HepG2 (cell line): ENCODE measurements around the gene SLC22A23. TPM values are rescaled to one million over a fixed set of nuclear protein-coding genes. Genes with fewer than 3 reads are reported as not detected.

Source experiments
- ATAC-seq: fragments of 200-7000 bp; cut with Tn5 transposase; 3 replicates; pipeline ENCODE4 v1.9.1; 2020; ENCODE audit warnings: mild to moderate bottlenecking, moderate library complexity
- BruUV-seq: library from RNA; stranded (reverse); fragments of 400-500 nt; replicated peaks from 2 replicates; lab custom pipeline; 2021; lab: Mats Ljungman, UMichigan
- CTCF ChIA-PET: fragments of 300-600 bp; formaldehyde crosslinking; extraction: SDS; loops from one replicate; lab custom pipeline; 2021; ENCODE audit warnings: low total read pairs, inconsistent platforms, low intra/inter-chr PET ratio; lab: Yijun Ruan, JAX
- POLR2A ChIA-PET: fragments of 350-600 bp; sonication (Branson Sonifier 250); formaldehyde crosslinking; loops from one replicate; lab custom pipeline; 2020; ENCODE audit warnings: antibody characterized with exemption, inconsistent platforms; lab: Yijun Ruan, JAX
- DNase-seq: peaks from one replicate; pipeline ENCODE4 v3.0.0-alpha.2; 2015; ENCODE audit warnings: low spot score
- FAIRE-seq: peaks from 3 replicates; lab custom pipeline; 2011; peaks lifted over from hg19 to GRCh38; lab: Jason Lieb, UNC
- H2AFZ ChIP-seq: one replicate; pipeline ENCODE4 v1.6.1; 2011; ENCODE audit warnings: low read length, inconsistent platforms
- H3K27ac ChIP-seq: fragments of 300-600 bp; 3 replicates; pipeline ENCODE4 v1.8.0; 2011; ENCODE audit warnings: mixed run types, mild to moderate bottlenecking, mixed read lengths, low read length, inconsistent platforms; ENCODE audit not compliant: insufficient read depth; ENCODE audit errors: extremely low read length
- H3K27me3 ChIP-seq, 2 experiments: fragments of 200-600 bp in 1 of 2; 2 replicates in 1 of 2; 3 replicates in 1 of 2; pipeline versions ENCODE4 v1.6.0 to v1.8.0; 2011; ENCODE audit warnings: low read length in 2 of 2, mild to moderate bottlenecking in 2 of 2, moderate library complexity in 2 of 2, inconsistent platforms in 1 of 2; ENCODE audit not compliant: insufficient read depth in 2 of 2, control insufficient read depth in 1 of 2
- H3K36me3 ChIP-seq, 2 experiments: fragments of 200-600 bp in 1 of 2; replicated peaks in 1 of 2; 2 replicates in 1 of 2; 3 replicates in 1 of 2; pipeline versions ENCODE4 v1.5.1 to v1.8.0; 2011; ENCODE audit warnings: low read length in 2 of 2, inconsistent platforms in 1 of 2; ENCODE audit not compliant: insufficient read depth in 2 of 2, control insufficient read depth in 1 of 2
- H3K4me1 ChIP-seq: 2 replicates; pipeline ENCODE4 v1.5.1; 2012; ENCODE audit warnings: low read length, inconsistent platforms; ENCODE audit not compliant: insufficient read depth
- H3K4me2 ChIP-seq: 2 replicates; pipeline ENCODE4 v1.6.0; 2011; ENCODE audit warnings: low read depth, low read length, inconsistent platforms
- H3K4me3 ChIP-seq, 3 experiments: fragments of 200-600 bp in 1 of 3; sonication (generic), shearing (Covaris generic) in 1 of 3; replicated peaks in 1 of 3; 2 replicates each; pipeline ENCODE4 v1.5.1; 2011 to 2016; ENCODE audit warnings: low read length in 3 of 3, inconsistent platforms in 2 of 3, low read depth in 2 of 3, mild to moderate bottlenecking in 2 of 3, control low read depth in 1 of 3, mixed read lengths in 1 of 3; ENCODE audit not compliant: insufficient read depth in 1 of 3
- H3K79me2 ChIP-seq: one replicate; pipeline ENCODE4 v1.6.1; 2011; ENCODE audit warnings: low read length, inconsistent platforms; ENCODE audit not compliant: insufficient read depth
- H3K9ac ChIP-seq: 2 replicates; pipeline ENCODE4 v1.6.0; 2011; ENCODE audit warnings: mild to moderate bottlenecking, low read depth, low read length, inconsistent platforms; ENCODE audit not compliant: insufficient read depth
- H3K9me3 ChIP-seq: 2 replicates; pipeline ENCODE4 v1.5.1; 2012; ENCODE audit warnings: mild to moderate bottlenecking, low read length
- H4K20me1 ChIP-seq: 2 replicates; pipeline ENCODE4 v1.6.0; 2011; ENCODE audit warnings: inconsistent platforms, mild to moderate bottlenecking, low read length, moderate library complexity; ENCODE audit not compliant: insufficient read depth
- AGO2 ChIP-seq: fragments of 200-400 bp; formaldehyde crosslinking; optimal IDR thresholded peaks from 2 replicates; pipeline ENCODE3; 2017; ENCODE audit warnings: mild to moderate bottlenecking, low read depth, low read length, moderate library complexity
- KAT8 ChIP-seq: IDR thresholded peaks from 2 replicates; pipeline ENCODE4 v1.6.1; 2016; ENCODE audit warnings: missing genetic modification reagents, missing compliant biosample characterization
- RBFOX2 ChIP-seq: fragments of 200-400 bp; formaldehyde crosslinking; IDR thresholded peaks from 2 replicates; pipeline ENCODE4 v1.6.1; 2017; ENCODE audit warnings: low read depth, mild to moderate bottlenecking, low read length
- SATB2 ChIP-seq: sonication (generic); formaldehyde crosslinking; IDR thresholded peaks from 2 replicates; pipeline ENCODE4 v1.5.0; 2020; ENCODE audit warnings: missing genetic modification reagents
- SIN3A ChIP-seq: IDR thresholded peaks from 2 replicates; pipeline ENCODE4 v1.6.1; 2011; ENCODE audit warnings: low read depth, mild to moderate bottlenecking, control low read depth, low read length, borderline replicate concordance
- SRSF4 ChIP-seq: fragments of 200-400 bp; formaldehyde crosslinking; IDR thresholded peaks from one replicate; pipeline ENCODE4 v1.6.1; 2018; ENCODE audit warnings: mild to moderate bottlenecking, low read depth, low read length, moderate library complexity; ENCODE audit not compliant: poor library complexity, severe bottlenecking
- ZNF335 ChIP-seq: sonication (generic); formaldehyde crosslinking; IDR thresholded peaks from 2 replicates; pipeline ENCODE4 v1.4.0; 2020; ENCODE audit warnings: missing genetic modification reagents
- WGBS: methylation state at CpG from one replicate; pipeline ENCODE4 v1.1.6; 2017; ENCODE audit warnings: low lambda C conversion rate; 5-methylcytosine and 5-hydroxymethylcytosine counted together
- in situ Hi-C: cut with HindIII; loops from 2 replicates; pipeline ENCODE4 v1.10.0; 2017; ENCODE audit warnings: low pct_unique_long_range_greater_than_20kb; ENCODE audit not compliant: extremely low pct_ligation_motif_present
- intact Hi-C: fragments of 100-400 bp; cut with micrococcal nuclease; formaldehyde crosslinking; loops from one replicate; pipeline ENCODE4 v1.10.0; 2022; ENCODE audit not compliant: unreplicated experiment
- polyA plus RNA-seq, 8 experiments: library from polyadenylated mRNA; depleted of rRNA in 3 of 8; stranded (reverse) in 7 of 8; unstranded in 1 of 8; fragments of >200 nt; fragmentation: Illumina TruSeq in 4 of 8; extraction: Trizol in 4 of 8; gene quantifications; 2 replicates each; pipeline versions ENCODE4 v1.2.1 to v1.2.3, GENCODE V29; 2011 to 2016; ENCODE audit warnings: low read depth in 4 of 8, missing spikeins in 1 of 8, mixed read lengths in 1 of 8; ENCODE audit not compliant: insufficient read depth in 1 of 8
- total RNA-seq, 5 experiments: library from RNA; depleted of rRNA; stranded (reverse); fragments of >200 nt; fragmentation: Illumina TruSeq; extraction: Trizol; gene quantifications; 2 replicates each; pipeline ENCODE4 v1.2.3, GENCODE V29; 2016; ENCODE audit warnings: low read depth in 1 of 5

Gene SLC22A23
- total and polyA plus RNA-seq, 2 of the 13 experiments (the other 11 are each of a cell fraction or from before 2014, with no cell fraction given) = 11.8 to 17.5 TPM

GRCh38 chr6:3456395-3456897 lies 404 bp downstream of the SLC22A23 start:
- peaks cover 4 to 7% of the 10 kb centered on the region in 2 experiments; a peak in 3 of 5 replicates for H3K36me3 ChIP-seq
- H3K4me2 ChIP-seq = peak overlapping the region; percentile 92
- H4K20me1 ChIP-seq = peaks cover 39% of the 10 kb centered on the region
- H3K9me3 ChIP-seq = no peaks in the 10 kb centered on the region
- ChIA-PET CTCF (interaction anchor here (1.0 to 1.9 kb wide), 2 partner anchors 44 to 46 kb away, joined by 3 to 8 read pairs; no protein-coding TSS in a partner anchor), POLR2A (interaction anchor here (0.9 to 4.3 kb wide), 11 partner anchors 13 to 457 kb away, joined by 3 to 33 read pairs (median 4); no protein-coding TSS in a partner anchor)
- no peak for DNase-seq
- H3K4me1 ChIP-seq = peaks cover 54% of the 10 kb centered on the region
- no peaks in the 10 kb centered on the region; a peak in 1 of 5 replicates for H3K27me3 ChIP-seq
- in situ Hi-C loops = loop anchor here (5.0 to 10.0 kb wide), 2 partner anchors 99 to 278 kb away; no protein-coding TSS in a partner anchor
- intact Hi-C loops = loop anchor here (5.0 kb wide), 3 partner anchors 46 to 276 kb away; no protein-coding TSS in a partner anchor
- H2AFZ ChIP-seq = no peak overlapping the region
- TF ChIP-seq ZNF335 (CRISPR knock-in tag) = no peak
- peak; percentile 8 for TF ChIP-seq AGO2
- TF ChIP-seq RBFOX2 = peak; percentile 59; the same call in 1 of the 2 replicates
- no peak for TF ChIP-seq SATB2 (CRISPR knock-in tag)
- TF ChIP-seq SRSF4 = no peak
- no peak for TF ChIP-seq KAT8 (CRISPR knock-in tag)
- TF ChIP-seq SIN3A = 0 out of 2 replicates have a peak, but pooled peaks have one; percentile 6
- peaks cover 47% of the 10 kb centered on the region for H3K79me2 ChIP-seq
- H3K9ac ChIP-seq = peak overlapping the region; percentile 78
- no TSS peak for BruUV-seq
- no peak for FAIRE-seq
- 1% methylated on average over 12 of the region's 89 CpGs for WGBS
- no peak for ATAC-seq
- H3K4me3 ChIP-seq = peak overlapping the region; percentile 77 to 91 (median 85)
- H3K27ac ChIP-seq = no peak overlapping the region
